ENCODE measurements around the gene ISOC2.

The ISOC2 gene

GRCh38 chr19:55482156-55482961 lies 20.9 kb upstream of the ISOC2 start:
- no peak overlapping the region for H3K4me3 ChIP-seq (ENCODE audit: control insufficient read depth, low read depth, low read length)
- no peak for TF ChIP-seq CTCF (conservative IDR thresholded peaks at IDR 0.05; ENCODE audit: control insufficient read depth, insufficient read depth, low read depth, low read length)
- no peak for DNase-seq (ENCODE audit: low read depth)

- no peak for DNase-seq (ENCODE audit: low read depth)
- H3K4me3 ChIP-seq (ENCODE audit: control insufficient read depth, low read depth, low read length), result no peak overlapping the region
- TF ChIP-seq CTCF (conservative IDR thresholded peaks at IDR 0.05; ENCODE audit: control insufficient read depth, insufficient read depth, low read depth, low read length), result no peak
These were observed 20.3 kb upstream of the ISOC2 start for GRCh38 chr19:55481794-55482155.

GRCh38 chr19:55481148-55481793 lies 19.8 kb upstream of the ISOC2 start:
- no peak overlapping the region for H3K4me3 ChIP-seq (ENCODE audit: control insufficient read depth, low read depth, low read length)
- no peak for DNase-seq (ENCODE audit: low read depth)
- no peak for TF ChIP-seq CTCF (conservative IDR thresholded peaks at IDR 0.05; ENCODE audit: control insufficient read depth, insufficient read depth, low read depth, low read length)

GRCh38 chr19:55479451-55480230 lies 18.2 kb upstream of the ISOC2 start:
- DNase-seq (ENCODE audit: low read depth), result no peak
- H3K4me3 ChIP-seq (ENCODE audit: control insufficient read depth, low read depth, low read length), result no peak overlapping the region
- no peak for TF ChIP-seq CTCF (conservative IDR thresholded peaks at IDR 0.05; ENCODE audit: control insufficient read depth, insufficient read depth, low read depth, low read length)

GRCh38 chr19:55479045-55479444 lies 17.6 kb upstream of the ISOC2 start:
- H3K4me3 ChIP-seq (ENCODE audit: control insufficient read depth, low read depth, low read length), result no peak overlapping the region
- no peak for TF ChIP-seq CTCF (conservative IDR thresholded peaks at IDR 0.05; ENCODE audit: control insufficient read depth, insufficient read depth, low read depth, low read length)
- DNase-seq (ENCODE audit: low read depth), result no peak

- no peak for TF ChIP-seq CTCF (conservative IDR thresholded peaks at IDR 0.05; ENCODE audit: control insufficient read depth, insufficient read depth, low read depth, low read length)
- no peak for DNase-seq (ENCODE audit: low read depth)
- no peak overlapping the region for H3K4me3 ChIP-seq (ENCODE audit: control insufficient read depth, low read depth, low read length)
These were observed 16.9 kb upstream of the ISOC2 start for GRCh38 chr19:55478364-55478763.
